NCI-H460 (cell line): ENCODE measurements around the gene KDELR3. TPM values are rescaled to one million over a fixed set of nuclear protein-coding genes. Genes with fewer than 3 reads are reported as not detected.

Experiments
- DNase-seq: peaks from one replicate; pipeline ENCODE4 v3.0.0-alpha.2; 2016; ENCODE audit warnings: low read depth; ENCODE audit errors: extremely low read depth
- total RNA-seq: library from RNA; depleted of rRNA; stranded (reverse); fragments of >200 nt; shearing (Covaris generic); gene quantifications from 2 replicates; pipeline ENCODE4 v1.2.3, GENCODE V29; 2014

KDELR3 gene
- total RNA-seq, 1 experiment from 2014 or later: 10.9 TPM

GRCh38 chr22:38436629-38437395, 31.1 kb upstream of the KDELR3 start:
- no peak for DNase-seq

GRCh38 chr22:38437416-38437815, 30.5 kb upstream of the KDELR3 start:
- no peak for DNase-seq

- no peak for DNase-seq
These were observed 27.0 kb upstream of the KDELR3 start for GRCh38 chr22:38440747-38441350.

GRCh38 chr22:38441620-38442287, 26.1 kb upstream of the KDELR3 start:
- no peak for DNase-seq

GRCh38 chr22:38442967-38443627, 24.8 kb upstream of the KDELR3 start:
- DNase-seq: no peak

- DNase-seq: no peak
These were observed 24.0 kb upstream of the KDELR3 start for GRCh38 chr22:38443628-38444521.

GRCh38 chr22:38444783-38445182, 23.1 kb upstream of the KDELR3 start:
- DNase-seq: no peak

- no peak for DNase-seq
These were observed 21.8 kb upstream of the KDELR3 start for GRCh38 chr22:38446018-38446601.

- no peak for DNase-seq
These were observed 18.8 kb upstream of the KDELR3 start for GRCh38 chr22:38448945-38449745.

GRCh38 chr22:38449776-38450175, 18.1 kb upstream of the KDELR3 start:
- DNase-seq: no peak

GRCh38 chr22:38450234-38450797, 17.6 kb upstream of the KDELR3 start:
- DNase-seq: no peak

GRCh38 chr22:38451404-38451803, 16.5 kb upstream of the KDELR3 start:
- no peak for DNase-seq

- DNase-seq: no peak
These were observed 16.0 kb upstream of the KDELR3 start for GRCh38 chr22:38451864-38452263.

- no peak for DNase-seq
These were observed 15.4 kb upstream of the KDELR3 start for GRCh38 chr22:38452373-38453065.

GRCh38 chr22:38453066-38453672, 14.7 kb upstream of the KDELR3 start:
- DNase-seq: no peak

- DNase-seq: no peak
These were observed 13.9 kb upstream of the KDELR3 start for GRCh38 chr22:38453996-38454352.

GRCh38 chr22:38454353-38455075, 13.4 kb upstream of the KDELR3 start:
- no peak for DNase-seq
